CD14-positive monocyte (primary cell): ENCODE measurements around the gene TMEM54. TPM values are rescaled to one million over a fixed set of nuclear protein-coding genes. Genes with fewer than 3 reads are reported as not detected.

Experiments
- DNase-seq, 3 donors: peaks; one replicate each; pipeline ENCODE4 v3.0.0-alpha.2; 2011 to 2022
- H2AFZ ChIP-seq: 2 replicates; pipeline ENCODE4 v1.6.0; 2012; ENCODE audit warnings: mild to moderate bottlenecking, low read depth, low read length, inconsistent platforms; ENCODE audit not compliant: insufficient read depth, poor library complexity, severe bottlenecking
- H3K27ac ChIP-seq, 2 donors: 1 replicate in 1 of 2; 2 replicates in 1 of 2; pipeline ENCODE4 v1.5.1; 2012 to 2013; ENCODE audit warnings: low read length in 2 of 2, control low read depth in 1 of 2, inconsistent platforms in 1 of 2, low read depth in 1 of 2, mild to moderate bottlenecking in 1 of 2
- H3K27me3 ChIP-seq, 2 donors: one replicate each; pipeline versions ENCODE4 v1.6.0 to v1.6.1; 2011 to 2013; ENCODE audit warnings: low read length in 2 of 2; ENCODE audit not compliant: control insufficient read depth in 2 of 2, insufficient read depth in 2 of 2
- H3K36me3 ChIP-seq, 2 donors: replicated peaks in 1 of 2; 1 replicate in 1 of 2; 2 replicates in 1 of 2; pipeline versions ENCODE4 v1.5.1 to v1.6.1; 2012 to 2013; ENCODE audit warnings: low read length in 2 of 2, control low read depth in 1 of 2, inconsistent platforms in 1 of 2, mild to moderate bottlenecking in 1 of 2; ENCODE audit not compliant: insufficient read depth in 2 of 2, control insufficient read depth in 1 of 2
- H3K4me1 ChIP-seq, 2 donors: 1 replicate in 1 of 2; 2 replicates in 1 of 2; pipeline versions ENCODE4 v1.5.1 to v1.6.1; 2012 to 2013; ENCODE audit warnings: low read length in 2 of 2, control low read depth in 1 of 2, inconsistent platforms in 1 of 2, mild to moderate bottlenecking in 1 of 2, moderate library complexity in 1 of 2; ENCODE audit not compliant: insufficient read depth in 2 of 2, control insufficient read depth in 1 of 2
- H3K4me2 ChIP-seq: replicated peaks from 2 replicates; pipeline ENCODE3; 2012; ENCODE audit warnings: low read length, moderate library complexity, mild to moderate bottlenecking; ENCODE audit not compliant: poor library complexity, severe bottlenecking; ENCODE audit errors: extremely low read depth
- H3K4me3 ChIP-seq, 3 experiments: fragments of 200-600 bp in 1 of 3; sonication (generic) in 1 of 3; replicated peaks in 1 of 3; 1 replicate in 2 of 3; 2 replicates in 1 of 3; pipeline ENCODE4 v1.5.1; 2011 to 2013; ENCODE audit warnings: low read length in 3 of 3, mild to moderate bottlenecking in 3 of 3, control low read depth in 2 of 3, low read depth in 2 of 3, inconsistent platforms in 1 of 3, moderate library complexity in 1 of 3
- H3K79me2 ChIP-seq: 2 replicates; pipeline ENCODE4 v1.6.0; 2012; ENCODE audit warnings: mild to moderate bottlenecking, control low read depth, inconsistent platforms, low read length, moderate library complexity; ENCODE audit not compliant: insufficient read depth
- H3K9ac ChIP-seq: 2 replicates; pipeline ENCODE4 v1.6.0; 2017; ENCODE audit warnings: low read length, mild to moderate bottlenecking; ENCODE audit not compliant: insufficient read depth, poor library complexity, severe bottlenecking
- H3K9me3 ChIP-seq, 2 donors: replicated peaks in 1 of 2; 1 replicate in 1 of 2; 2 replicates in 1 of 2; pipeline versions ENCODE4 v1.5.1 to v1.6.1; 2012 to 2013; ENCODE audit warnings: low read length in 2 of 2, control low read depth in 1 of 2; ENCODE audit not compliant: control insufficient read depth in 1 of 2, insufficient read depth in 1 of 2
- H4K20me1 ChIP-seq: 2 replicates; pipeline ENCODE4 v1.6.0; 2012; ENCODE audit warnings: mild to moderate bottlenecking, low read length, control low read depth, moderate library complexity; ENCODE audit not compliant: insufficient read depth
- H3K27ac Mint-ChIP-seq, 7 donors: one replicate each; pipeline ENCODE4 v1.8.0; 2020; ENCODE audit warnings: mild to moderate bottlenecking in 7 of 7, mixed read lengths in 7 of 7, moderate library complexity in 6 of 7, inconsistent platforms in 2 of 7
- H3K27me3 Mint-ChIP-seq, 3 donors: one replicate each; pipeline ENCODE4 v1.8.0; 2021 to 2022; ENCODE audit warnings: low read depth in 3 of 3, mild to moderate bottlenecking in 3 of 3, mixed read lengths in 3 of 3, moderate library complexity in 3 of 3, inconsistent platforms in 1 of 3
- H3K36me3 Mint-ChIP-seq, 2 donors: one replicate each; pipeline ENCODE4 v1.8.0; 2020; ENCODE audit warnings: mixed read lengths in 2 of 2, inconsistent platforms in 1 of 2, mild to moderate bottlenecking in 1 of 2
- H3K4me1 Mint-ChIP-seq: one replicate; pipeline ENCODE4 v1.8.0; 2020; ENCODE audit warnings: mild to moderate bottlenecking, mixed read lengths
- H3K4me3 Mint-ChIP-seq, 2 donors: one replicate each; pipeline ENCODE4 v1.8.0; 2020; ENCODE audit warnings: mild to moderate bottlenecking in 2 of 2, mixed read lengths in 2 of 2, moderate library complexity in 1 of 2
- H3K9me3 Mint-ChIP-seq, 7 donors: one replicate each; pipeline ENCODE4 v1.8.0; 2020 to 2022; ENCODE audit warnings: mixed read lengths in 7 of 7, mild to moderate bottlenecking in 6 of 7, moderate library complexity in 6 of 7, inconsistent platforms in 2 of 7
- CTCF ChIP-seq: fragments of 200-600 bp; IDR thresholded peaks from one replicate; pipeline ENCODE4 v1.8.0; 2022; ENCODE audit warnings: antibody characterized with exemption, mild to moderate bottlenecking
- WGBS: methylation state at CpG from one replicate; pipeline ENCODE4 v1.1.5; 2013; ENCODE audit warnings: missing lambda C conversion rate; ENCODE audit not compliant: insufficient coverage; 5-methylcytosine and 5-hydroxymethylcytosine counted together
- intact Hi-C, 2 donors: fragments of 100-400 bp; cut with micrococcal nuclease; formaldehyde crosslinking; loops; one replicate each; pipeline versions ENCODE4 v1.15.0 to v1.15.1; 2023
- polyA plus RNA-seq, 3 donors: library from polyadenylated mRNA; depleted of rRNA in 1 of 3; unstranded in 2 of 3; stranded (reverse) in 1 of 3; fragments of 300-500 nt in 2 of 3; fragments of >200 nt in 1 of 3; fragmentation: Illumina TruSeq in 2 of 3; gene quantifications; 1 replicate in 2 of 3; 2 replicates in 1 of 3; pipeline ENCODE4 v1.2.3, GENCODE V29; 2012 to 2021

TMEM54 gene
- polyA plus RNA-seq, 3 donors, result 0.08 TPM; not detected in 2

DNA sequence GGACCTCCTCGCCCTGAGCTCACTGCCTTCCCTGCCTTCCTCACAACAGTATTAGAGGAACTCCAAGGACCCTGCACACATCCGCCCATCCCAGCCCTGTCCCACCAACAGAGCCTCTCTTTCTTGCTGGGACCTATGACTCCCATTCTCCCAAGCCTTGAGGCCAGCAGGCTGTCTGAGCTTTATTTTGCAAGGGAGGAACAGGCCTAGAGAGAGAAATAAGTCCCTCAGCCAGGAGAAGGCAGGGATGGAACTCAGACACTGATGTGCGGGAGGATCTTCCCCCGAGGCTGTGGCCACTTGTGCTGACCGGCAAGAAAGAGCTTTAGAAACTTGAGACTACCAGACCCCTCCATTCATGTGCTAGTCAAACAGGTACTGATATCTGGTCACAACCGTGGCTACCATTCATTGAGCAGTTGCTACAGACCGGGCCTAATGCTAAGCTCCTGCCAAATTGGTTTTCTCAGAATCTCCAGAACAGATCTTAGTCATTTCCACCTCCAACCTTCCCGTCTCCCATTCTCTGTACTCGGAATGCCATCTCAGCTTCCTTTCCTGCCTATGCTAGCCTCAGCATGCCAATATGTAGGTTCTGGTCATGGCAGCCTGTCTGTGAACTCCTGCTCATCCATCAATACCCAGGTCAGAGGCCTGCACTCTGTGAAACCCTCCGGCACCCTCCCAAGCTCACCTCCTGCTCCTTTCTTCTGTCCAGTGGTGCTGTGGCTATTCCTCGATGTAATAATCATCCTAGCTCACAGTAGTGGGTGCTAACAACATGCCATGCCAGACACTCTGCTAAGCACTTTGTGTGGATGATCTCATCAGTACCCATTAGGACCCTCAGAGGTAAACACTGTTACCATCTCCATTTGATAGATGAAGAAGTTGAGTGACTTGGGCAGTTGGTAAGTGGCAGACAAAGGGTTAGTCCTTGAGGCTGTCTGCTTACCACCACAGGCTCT is 3.8 kb downstream of the TMEM54 start:
- H3K27me3 Mint-ChIP-seq, result peaks cover 70 to 96% (median 75%) of the 10 kb centered on the region in 3 donors
- H3K79me2 ChIP-seq, result no peaks in the 10 kb centered on the region

More for the DNA sequence above, 3.8 kb downstream of the TMEM54 start:
- intact Hi-C loops, result no loop called here
- peaks cover 43 to 71% of the 10 kb centered on the region in 2 donors for H3K27me3 ChIP-seq
- no peak overlapping the region for H3K27ac Mint-ChIP-seq
- WGBS, result 88% methylated on average over 8 of the region's 11 CpGs
- no peak overlapping the region for H3K4me2 ChIP-seq
- no peak overlapping the region for H2AFZ ChIP-seq
- TF ChIP-seq CTCF, result no peak
- peaks cover 4 to 22% (median 13%) of the 10 kb centered on the region in 7 donors for H3K9me3 Mint-ChIP-seq
- H3K27ac ChIP-seq, result no peak overlapping the region
- H4K20me1 ChIP-seq, result no peaks in the 10 kb centered on the region
- peak overlapping the region in 1 of 2 donors; percentile 52 for H3K4me3 Mint-ChIP-seq
- H3K36me3 Mint-ChIP-seq, result peaks cover 2 to 9% of the 10 kb centered on the region in 2 donors
- DNase-seq, result no peak
- H3K36me3 ChIP-seq, result no peaks in the 10 kb centered on the region
- peaks cover 4 to 16% of the 10 kb centered on the region in 2 donors for H3K4me1 ChIP-seq
- H3K4me1 Mint-ChIP-seq, result peaks cover 19% of the 10 kb centered on the region
- H3K9ac ChIP-seq, result no peak overlapping the region
- peaks cover 4 to 15% of the 10 kb centered on the region in 2 donors for H3K9me3 ChIP-seq
- H3K4me3 ChIP-seq, result no peak overlapping the region
